Brain microvascular endothelial cell (primary cell): ENCODE data around the gene ADAM30.

ENCODE experiments used
- DNase-seq: peaks from one replicate; pipeline ENCODE4 v3.0.0-alpha.2; 2020
- H3K27ac ChIP-seq: fragments of 250-450 bp; sonication (Bioruptor Pico); 2 replicates; pipeline ENCODE4 v1.5.1; 2020; ENCODE audit warnings: mild to moderate bottlenecking, moderate library complexity
- H3K27me3 ChIP-seq: fragments of 250-450 bp; sonication (Bioruptor Pico); replicated peaks from 2 replicates; pipeline ENCODE4 v1.5.1; 2020; ENCODE audit warnings: mild to moderate bottlenecking
- H3K36me3 ChIP-seq: fragments of 250-450 bp; sonication (Bioruptor Pico); replicated peaks from 2 replicates; pipeline ENCODE4 v1.5.1; 2020; ENCODE audit warnings: mild to moderate bottlenecking
- H3K4me3 ChIP-seq: 2 replicates; pipeline ENCODE4 v1.5.1; 2011; ENCODE audit warnings: low read depth, mild to moderate bottlenecking, control low read depth, low read length, moderate library complexity
- in situ Hi-C: cut with HindIII; loops from 2 replicates; pipeline ENCODE4 v1.10.0; 2017; ENCODE audit warnings: low sequenced_read_pairs, low pct_ligation_motif_present
- TF ChIP-seq, protein P1 (sequence below): IDR thresholded peaks from 2 replicates; pipeline ENCODE4 v1.5.1; 2011; ENCODE audit warnings: low read depth, mild to moderate bottlenecking, moderate library complexity, low read length, control low read depth, inconsistent platforms; ENCODE audit errors: missing control alignments

The ADAM30 gene

DNA sequence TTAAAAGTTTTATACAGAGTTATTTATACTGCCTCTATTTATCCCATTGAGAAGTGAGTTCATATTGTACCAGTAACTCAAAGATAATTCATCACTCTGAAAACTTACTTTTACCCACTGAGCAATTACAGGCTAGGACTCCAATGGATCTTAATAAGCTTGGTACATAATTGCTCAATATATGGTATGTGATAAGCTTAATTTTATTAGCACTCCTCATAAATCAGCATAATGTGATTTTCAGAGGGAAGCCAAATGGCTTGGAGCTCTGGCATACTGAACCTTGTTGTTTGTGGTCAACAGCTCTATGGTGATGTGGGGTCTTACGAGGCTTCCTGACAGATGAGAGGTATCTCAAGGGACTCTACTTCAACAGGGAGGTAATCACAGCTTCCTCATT is 26.3 kb downstream of the ADAM30 start:
- TF ChIP-seq, protein P1, sequence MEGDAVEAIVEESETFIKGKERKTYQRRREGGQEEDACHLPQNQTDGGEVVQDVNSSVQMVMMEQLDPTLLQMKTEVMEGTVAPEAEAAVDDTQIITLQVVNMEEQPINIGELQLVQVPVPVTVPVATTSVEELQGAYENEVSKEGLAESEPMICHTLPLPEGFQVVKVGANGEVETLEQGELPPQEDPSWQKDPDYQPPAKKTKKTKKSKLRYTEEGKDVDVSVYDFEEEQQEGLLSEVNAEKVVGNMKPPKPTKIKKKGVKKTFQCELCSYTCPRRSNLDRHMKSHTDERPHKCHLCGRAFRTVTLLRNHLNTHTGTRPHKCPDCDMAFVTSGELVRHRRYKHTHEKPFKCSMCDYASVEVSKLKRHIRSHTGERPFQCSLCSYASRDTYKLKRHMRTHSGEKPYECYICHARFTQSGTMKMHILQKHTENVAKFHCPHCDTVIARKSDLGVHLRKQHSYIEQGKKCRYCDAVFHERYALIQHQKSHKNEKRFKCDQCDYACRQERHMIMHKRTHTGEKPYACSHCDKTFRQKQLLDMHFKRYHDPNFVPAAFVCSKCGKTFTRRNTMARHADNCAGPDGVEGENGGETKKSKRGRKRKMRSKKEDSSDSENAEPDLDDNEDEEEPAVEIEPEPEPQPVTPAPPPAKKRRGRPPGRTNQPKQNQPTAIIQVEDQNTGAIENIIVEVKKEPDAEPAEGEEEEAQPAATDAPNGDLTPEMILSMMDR: no peak

DNA sequence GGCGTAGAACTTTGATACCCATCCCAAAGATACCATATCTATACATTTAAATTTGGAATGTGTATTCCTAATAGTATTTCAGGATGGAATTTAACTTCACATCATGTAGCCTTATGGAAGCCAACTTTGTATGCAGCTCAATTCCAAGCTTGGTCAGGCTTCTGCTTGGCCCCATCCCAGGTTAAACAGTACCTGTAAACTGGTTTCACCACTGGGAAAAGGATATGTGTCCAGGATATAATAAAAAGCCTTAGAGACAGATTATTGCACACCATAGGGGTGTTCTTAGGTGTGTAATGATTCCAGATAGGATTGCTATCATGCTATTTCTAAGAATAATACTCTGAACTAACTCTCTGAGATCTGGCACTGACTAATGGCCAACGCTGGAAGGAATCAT is 28.1 kb downstream of the ADAM30 start:
- H3K4me3 ChIP-seq: no peak overlapping the region
- TF ChIP-seq, protein P1: no peak
- H3K36me3 ChIP-seq: no peaks in the 10 kb centered on the region
- no peaks in the 10 kb centered on the region for H3K27me3 ChIP-seq
- in situ Hi-C loops: no loop called here
- DNase-seq: no peak
- H3K27ac ChIP-seq: no peak overlapping the region

More for the DNA sequence above, 26.3 kb downstream of the ADAM30 start:
- in situ Hi-C loops: no loop called here
- Histone ChIP-seq H3K27me3 (no peaks in the 10 kb centered on the region), H3K27ac (no peak overlapping the region), H3K36me3 (no peaks in the 10 kb centered on the region), H3K4me3 (no peak overlapping the region)
- no peak for DNase-seq

DNA sequence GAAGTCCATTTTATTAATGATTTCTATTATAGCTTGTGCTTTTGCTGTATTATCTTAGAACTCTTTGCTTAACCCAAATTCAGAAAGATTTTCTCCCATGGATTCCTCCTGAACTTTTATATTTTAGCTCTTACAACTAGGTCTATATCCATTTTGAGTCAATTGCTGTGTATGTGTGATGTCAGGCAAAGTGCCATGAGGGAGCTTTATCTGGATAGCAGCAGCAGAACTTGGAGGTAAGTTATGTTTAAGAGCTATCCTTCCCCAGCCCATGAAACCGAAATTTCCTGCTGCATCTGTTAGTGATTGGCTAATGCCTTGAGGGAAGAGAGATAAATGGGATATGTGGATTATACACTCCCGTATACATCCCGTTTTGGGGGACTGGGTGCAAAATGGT is 29.9 kb downstream of the ADAM30 start:
- TF ChIP-seq, protein P1: no peak

DNA sequence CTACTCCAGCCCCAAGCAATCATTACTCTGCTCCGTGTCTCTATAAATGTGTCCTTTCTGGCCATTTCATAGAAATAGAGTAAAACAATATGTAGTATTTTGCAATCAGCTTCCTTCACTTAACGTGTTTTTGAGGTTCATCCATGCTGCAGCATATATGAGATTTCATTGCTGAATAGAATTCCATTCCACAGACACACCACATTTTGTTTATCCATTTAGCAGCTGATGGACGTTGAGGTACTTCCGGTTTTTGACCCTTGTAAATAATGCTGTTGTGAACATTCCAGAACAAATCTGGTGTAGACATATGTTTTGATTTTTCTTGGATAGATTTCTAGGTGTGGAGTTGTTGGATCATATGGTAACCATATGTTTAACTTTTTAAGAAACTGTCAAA is 30.7 kb downstream of the ADAM30 start:
- in situ Hi-C loops: no loop called here
- Histone ChIP-seq H3K36me3 (no peaks in the 10 kb centered on the region), H3K27ac (no peak overlapping the region), H3K4me3 (no peak overlapping the region), H3K27me3 (no peaks in the 10 kb centered on the region)
- no peak for DNase-seq
- TF ChIP-seq, protein P1: no peak

More for the DNA sequence above, 29.9 kb downstream of the ADAM30 start:
- Histone ChIP-seq H3K27me3 (no peaks in the 10 kb centered on the region), H3K27ac (no peak overlapping the region), H3K4me3 (no peak overlapping the region), H3K36me3 (no peaks in the 10 kb centered on the region)
- in situ Hi-C loops: no loop called here
- DNase-seq: no peak

DNA sequence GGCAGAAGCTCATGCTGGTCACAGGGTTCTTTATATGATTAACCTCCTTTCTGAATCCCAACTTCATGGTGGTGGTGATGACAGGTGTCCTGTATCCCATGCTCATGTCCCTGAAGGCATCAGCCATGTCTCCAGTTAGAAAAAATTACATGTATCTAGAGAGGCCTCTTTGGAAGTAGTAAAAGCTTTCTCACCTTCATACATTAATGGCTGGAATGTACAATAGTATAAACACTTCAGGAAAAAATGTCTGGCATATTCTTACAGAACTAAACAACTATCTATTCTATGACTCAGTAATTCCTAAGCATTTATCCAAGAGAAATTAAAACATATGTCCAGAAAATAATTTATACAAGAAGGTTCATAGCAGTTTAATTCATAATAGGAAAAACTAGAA is 34.0 kb downstream of the ADAM30 start:
- Histone ChIP-seq H3K27me3 (no peaks in the 10 kb centered on the region), H3K36me3 (no peaks in the 10 kb centered on the region), H3K4me3 (no peak overlapping the region), H3K27ac (no peak overlapping the region)
- no peak for DNase-seq
- in situ Hi-C loops: no loop called here
- TF ChIP-seq, protein P1: no peak

DNA sequence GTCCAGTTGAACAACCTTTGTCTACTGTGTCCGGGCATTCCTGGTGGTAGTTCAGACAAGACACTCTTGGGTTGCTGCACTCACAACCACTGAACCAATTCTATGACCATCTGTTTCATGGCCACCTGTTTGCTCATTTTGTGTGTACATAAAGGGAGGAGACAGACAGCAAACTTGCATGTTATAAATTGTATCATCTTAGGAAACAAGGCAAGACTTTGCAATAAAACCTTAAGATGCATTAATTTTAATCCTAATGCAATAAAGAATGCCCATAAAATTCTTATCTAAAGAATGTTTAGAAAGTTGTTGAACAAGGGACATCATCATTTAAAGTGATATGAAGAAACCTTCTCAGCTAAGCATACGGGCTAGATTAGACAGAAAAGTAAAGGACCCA is 34.8 kb downstream of the ADAM30 start:
- in situ Hi-C loops: no loop called here
- no peak for DNase-seq
- H3K27me3 ChIP-seq: no peaks in the 10 kb centered on the region
- no peaks in the 10 kb centered on the region for H3K36me3 ChIP-seq
- no peak overlapping the region for H3K27ac ChIP-seq
- no peak overlapping the region for H3K4me3 ChIP-seq
- TF ChIP-seq, protein P1: no peak
